CD4-positive, alpha-beta T cell treated with Interleukin-4 for 4 hours (primary cell): ENCODE data around the gene ADAM29.
"Not testable (repeated sequence)": the region's sequence is repeated elsewhere in the genome, so short reads cannot be mapped to it uniquely, and the experiment has no call there.

ENCODE experiments used
- DNase-seq: peaks from one replicate; pipeline ENCODE4 v3.0.0-alpha.2; 2020

The ADAM29 gene

GRCh38 chr4:174972911-174973310, 54.8 kb downstream of the ADAM29 start:
- no peak for DNase-seq

GRCh38 chr4:174973336-174973735, 55.2 kb downstream of the ADAM29 start:
- DNase-seq = no peak

GRCh38 chr4:174983128-174983750, 65.1 kb downstream of the ADAM29 start:
- no peak for DNase-seq

GRCh38 chr4:174983870-174984269, 65.7 kb downstream of the ADAM29 start:
- DNase-seq = not testable (repeated sequence)

GRCh38 chr4:174989791-174990190, 71.6 kb downstream of the ADAM29 start:
- no peak for DNase-seq

GRCh38 chr4:174993916-174994315, 75.8 kb downstream of the ADAM29 start:
- DNase-seq = no peak

- DNase-seq = no peak
Measured at GRCh38 chr4:174996079-174996478, 77.9 kb downstream of the ADAM29 start.

- no peak for DNase-seq
Measured at GRCh38 chr4:174999407-174999806, 81.2 kb downstream of the ADAM29 start.

GRCh38 chr4:175017751-175018150, 99.6 kb downstream of the ADAM29 start:
- no peak for DNase-seq

GRCh38 chr4:175019447-175019846, 101.3 kb downstream of the ADAM29 start:
- DNase-seq = not testable (repeated sequence)
